COLO829 (cell line): ENCODE results near the gene MMD2.
"Not testable (repeated sequence)": the region's sequence is repeated elsewhere in the genome, so short reads cannot be mapped to it uniquely, and the experiment has no call there.

Experiments used
- DNase-seq: peaks from one replicate; pipeline ENCODE4 v3.0.0; 2012; ENCODE audit warnings: low spot score

MMD2 gene, protein sequence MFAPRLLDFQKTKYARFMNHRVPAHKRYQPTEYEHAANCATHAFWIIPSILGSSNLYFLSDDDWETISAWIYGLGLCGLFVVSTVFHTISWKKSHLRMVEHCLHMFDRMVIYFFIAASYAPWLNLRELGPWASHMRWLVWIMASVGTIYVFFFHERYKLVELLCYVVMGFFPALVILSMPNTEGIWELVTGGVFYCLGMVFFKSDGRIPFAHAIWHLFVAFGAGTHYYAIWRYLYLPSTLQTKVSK

DNA sequence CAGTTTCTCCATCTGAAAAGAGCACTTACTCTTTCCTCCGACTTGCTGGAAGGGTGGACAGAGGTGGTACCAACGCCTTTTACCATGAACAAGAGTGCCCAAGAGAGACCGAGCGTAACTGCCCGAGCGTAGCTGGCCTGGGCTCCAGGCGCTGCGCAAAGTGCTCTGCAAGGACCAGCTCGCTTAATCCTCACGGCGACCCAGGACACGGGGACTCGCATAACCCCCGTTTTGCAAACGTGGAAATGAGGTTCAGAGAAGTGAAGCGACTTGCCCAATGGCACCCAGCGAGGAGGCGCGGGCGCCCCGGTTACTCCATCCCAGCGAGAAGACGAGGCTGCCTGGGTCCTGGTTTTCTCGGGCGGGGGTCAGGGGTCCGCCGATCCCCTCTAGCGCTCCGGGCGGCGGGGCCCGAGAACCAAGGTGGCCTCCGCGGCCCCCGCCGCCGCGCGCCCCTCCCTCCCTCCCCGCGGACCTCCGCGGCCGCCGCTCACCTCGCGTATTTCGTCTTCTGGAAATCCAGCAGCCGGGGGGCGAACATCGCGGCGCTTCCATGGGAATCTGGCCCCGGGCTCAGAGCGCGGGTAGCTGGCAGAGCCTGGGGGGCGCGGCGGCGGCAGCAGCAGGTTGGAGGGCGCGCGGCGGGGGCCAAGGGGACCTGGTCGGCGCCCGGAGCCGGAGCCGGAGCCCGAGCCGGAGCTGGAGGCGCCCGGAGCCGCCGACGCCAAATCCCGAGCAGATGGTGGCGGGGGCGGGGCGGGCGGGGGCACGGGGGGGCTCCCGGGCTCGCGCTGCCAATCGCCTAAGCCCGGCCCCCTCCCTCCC, at the start of gene MMD2:
MMD2 (minus strand) TSS at position 711 of the 825 bp plus-strand sequence; CDS start at position 541, 170 bp downstream.
- no peak for DNase-seq

DNA sequence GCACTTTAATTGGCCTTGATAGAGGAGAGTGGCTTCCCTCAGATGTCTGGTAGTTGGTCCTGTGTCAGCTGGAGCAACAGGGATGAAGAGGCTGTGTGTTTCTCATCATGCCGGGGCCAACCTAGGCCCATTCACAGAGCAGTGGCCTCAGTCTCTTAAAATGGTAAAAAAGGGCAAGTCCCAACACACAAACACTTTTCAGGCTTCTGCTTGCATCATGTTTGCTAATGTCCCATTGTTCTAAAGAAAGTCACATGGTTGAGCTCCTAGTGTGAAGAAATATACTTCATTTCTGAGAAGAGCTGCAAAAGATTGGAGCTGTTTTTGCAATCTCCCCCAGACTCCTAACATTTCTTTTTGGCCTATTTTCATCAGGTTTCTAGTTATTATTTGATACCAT, 46.1 kb upstream of the MMD2 start:
- no peak for DNase-seq

DNA sequence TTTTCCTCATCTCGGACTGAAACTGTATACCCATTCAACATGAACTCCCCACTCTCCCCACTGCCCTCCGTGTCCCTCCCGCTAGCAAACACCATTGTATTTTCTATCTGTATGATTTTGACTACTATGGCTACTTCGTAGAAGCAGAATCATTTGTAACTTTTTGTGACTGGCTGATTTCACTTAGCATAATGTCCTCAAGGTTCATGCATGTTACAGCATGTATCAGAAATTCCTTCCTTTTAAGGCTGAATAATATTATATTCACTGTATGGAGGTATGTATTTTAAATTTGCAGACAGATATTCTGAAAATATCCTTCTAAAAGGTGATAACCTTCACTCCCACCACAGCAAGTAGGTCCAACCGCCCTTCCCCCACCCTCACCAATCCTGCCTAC, 42.9 kb upstream of the MMD2 start:
- no peak for DNase-seq

- DNase-seq = no peak
Observed at GRCh38 chr7:5001003-5001402, 42.0 kb upstream of the MMD2 start.

DNA sequence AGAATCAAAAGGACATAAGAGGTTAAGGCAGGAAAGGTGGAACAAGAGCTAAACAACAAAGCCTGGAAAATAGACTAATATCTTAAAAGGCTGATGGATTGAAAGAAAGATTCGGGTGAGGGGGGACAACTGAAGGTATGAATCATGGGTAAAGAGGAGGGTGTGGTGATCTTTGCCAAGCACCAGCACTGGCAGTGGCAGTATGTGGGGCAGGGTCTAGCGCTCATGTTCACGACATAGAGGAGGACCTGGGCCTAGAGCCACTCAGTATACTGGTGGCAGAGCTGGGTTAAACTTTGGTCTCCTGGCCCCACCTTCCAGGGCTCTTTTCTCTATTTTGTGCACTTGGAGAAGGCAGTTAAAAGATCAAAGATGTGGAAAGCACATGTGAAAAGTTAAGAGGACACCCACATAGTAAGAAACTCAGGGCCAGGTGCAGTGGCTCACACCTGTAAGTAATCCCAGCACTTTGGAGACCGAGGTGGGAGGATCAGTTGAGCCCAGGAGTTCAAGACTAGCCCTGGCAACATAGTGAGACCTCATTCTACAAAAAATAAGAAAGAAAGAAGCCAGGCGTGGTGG, 40.5 kb upstream of the MMD2 start:
- DNase-seq = no peak

GRCh38 chr7:4998910-4999309, 39.9 kb upstream of the MMD2 start:
- no peak for DNase-seq

DNA sequence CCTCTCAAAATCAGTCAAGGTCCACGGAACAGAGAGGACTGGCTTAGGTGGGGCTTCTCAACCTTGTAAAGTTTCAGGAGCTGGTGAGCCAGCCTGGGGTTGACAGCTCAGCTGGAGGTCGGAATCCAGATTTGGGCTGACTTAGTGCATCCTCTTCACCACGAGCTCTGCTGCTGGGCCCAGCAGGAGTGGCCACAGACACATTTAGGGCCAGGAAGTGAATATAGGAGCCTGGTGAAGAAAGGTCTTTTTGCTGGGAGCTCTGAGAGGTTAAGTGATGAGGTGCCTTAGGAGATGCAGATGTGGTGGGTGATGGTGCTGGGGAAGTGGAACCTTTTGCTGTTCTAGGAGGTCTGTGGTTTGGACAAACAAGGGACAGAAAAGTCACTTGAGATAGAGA, 39.3 kb upstream of the MMD2 start:
- no peak for DNase-seq

- no peak for DNase-seq
Observed at GRCh38 chr7:4996696-4997222, 37.8 kb upstream of the MMD2 start.

DNA sequence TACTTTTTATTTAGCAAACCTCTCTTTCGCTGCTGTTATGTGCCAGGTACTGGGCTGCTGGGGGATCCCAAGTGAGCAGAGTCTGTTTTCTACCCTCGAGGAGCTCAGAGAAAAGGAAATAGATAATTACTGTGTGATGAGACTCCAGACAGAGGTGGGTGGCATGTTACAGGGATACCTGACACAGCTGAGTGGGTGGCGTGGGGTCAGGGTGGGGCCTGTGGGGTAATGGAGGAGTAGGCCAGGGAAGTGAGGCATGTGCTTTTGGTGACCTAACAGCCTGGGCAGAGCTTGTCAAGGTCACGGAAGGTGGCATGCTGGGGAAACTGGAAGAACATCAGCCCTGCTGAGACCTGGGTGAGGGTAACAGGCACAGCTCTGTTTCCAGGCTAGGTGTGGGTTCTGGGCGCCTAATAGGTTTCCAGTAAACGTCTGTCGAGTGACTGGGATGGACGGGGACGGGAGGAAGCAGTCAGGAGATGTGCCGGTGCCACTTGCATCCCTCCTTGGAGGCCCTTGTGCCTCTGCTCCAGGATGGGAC, 36.5 kb upstream of the MMD2 start:
- no peak for DNase-seq

- no peak for DNase-seq
Observed at GRCh38 chr7:4993471-4993870, 34.5 kb upstream of the MMD2 start.

DNA sequence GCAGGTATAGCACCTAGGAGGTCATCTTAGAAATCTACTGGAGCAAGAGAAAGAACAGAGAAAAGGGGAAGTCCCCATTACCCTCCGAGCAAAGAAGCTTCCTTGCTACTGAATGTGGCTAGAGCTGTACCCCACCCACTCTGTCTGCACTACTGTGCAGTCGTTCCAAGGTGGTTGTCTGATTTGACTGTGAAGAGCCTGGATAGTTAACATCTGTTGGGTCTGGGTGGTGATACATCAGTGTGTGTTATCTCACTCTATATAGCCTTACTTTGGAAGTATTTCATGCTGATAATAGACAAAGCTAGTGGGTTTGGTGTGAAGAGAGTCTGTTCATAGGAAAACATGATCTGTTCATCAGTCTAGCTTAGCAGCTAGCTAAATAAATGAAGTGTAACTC, 23.8 kb upstream of the MMD2 start:
- not testable (repeated sequence) for DNase-seq

DNA sequence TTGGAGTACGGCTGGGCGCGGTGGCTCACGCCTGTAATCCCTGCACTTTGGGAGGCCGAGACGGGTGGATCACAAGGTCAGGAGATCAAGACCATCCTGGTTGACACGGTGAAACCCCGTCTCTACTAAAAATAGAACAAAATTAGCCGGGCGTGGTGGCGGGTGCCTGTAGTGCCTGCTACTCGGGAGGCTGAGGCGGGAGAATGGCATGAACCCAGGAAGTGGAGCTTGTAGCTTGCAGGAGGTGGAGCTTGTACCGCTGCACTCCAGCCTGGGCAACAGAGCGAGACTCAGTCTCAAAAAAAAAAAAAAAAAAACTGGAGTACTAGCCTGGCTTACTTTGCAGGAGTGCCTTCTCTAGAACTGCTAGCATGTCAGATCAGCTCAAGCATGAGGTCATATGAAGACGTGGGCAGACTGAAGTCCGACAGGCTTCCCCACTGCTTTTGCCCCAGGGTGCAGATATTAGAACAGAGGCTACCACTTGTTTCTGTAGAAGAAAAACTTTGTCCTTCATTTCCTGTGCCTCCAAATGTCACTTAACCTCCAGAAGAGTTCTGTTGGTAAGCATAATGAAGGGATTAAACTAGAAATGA, 22.4 kb upstream of the MMD2 start:
- peak; percentile 53 for DNase-seq

GRCh38 chr7:4975626-4976025, 16.6 kb upstream of the MMD2 start:
- not testable (repeated sequence) for DNase-seq

DNA sequence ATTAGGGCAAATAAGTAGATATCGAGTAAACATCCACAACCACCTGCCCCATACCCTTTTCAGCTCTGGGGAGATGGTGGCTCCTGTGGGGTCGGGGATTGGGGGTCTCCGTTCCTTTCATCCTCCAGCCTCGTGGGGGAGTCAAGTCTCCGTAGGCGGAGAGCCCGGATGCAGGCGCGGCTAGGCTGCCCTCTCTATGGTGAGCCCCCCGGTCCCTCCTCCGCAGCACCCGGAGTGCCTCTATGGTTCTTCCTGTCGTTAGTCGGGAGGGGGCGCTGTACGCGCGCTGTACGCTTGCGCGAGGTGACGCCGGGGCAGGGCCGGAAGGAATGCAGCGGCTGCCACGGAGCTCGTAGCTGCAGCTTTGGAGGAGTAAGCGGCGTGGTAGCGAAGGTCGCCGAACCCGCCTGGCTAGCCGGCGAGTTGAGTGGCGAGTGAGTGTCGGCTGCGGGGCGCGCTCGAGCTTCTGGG, 14.8 kb upstream of the MMD2 start:
- DNase-seq = peak; percentile 67

DNA sequence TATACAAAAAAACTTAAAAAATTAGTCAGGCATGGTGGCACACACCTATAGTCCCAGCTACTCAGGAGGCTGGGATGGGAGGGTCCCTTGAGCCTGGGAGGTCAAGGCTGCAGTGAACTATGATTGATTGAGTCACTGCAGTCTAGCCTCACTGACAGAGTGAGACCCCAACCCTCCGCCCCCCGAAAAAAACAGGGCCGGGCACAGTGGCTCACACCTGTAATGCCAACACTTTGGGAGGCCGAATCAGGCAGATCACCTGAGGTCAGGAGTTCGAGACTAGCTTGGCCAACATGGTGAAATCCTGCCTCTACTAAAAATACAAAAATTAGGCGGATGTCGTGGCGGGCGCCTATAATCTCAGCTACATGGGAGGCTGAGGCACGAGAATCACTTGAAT, 13.5 kb upstream of the MMD2 start:
- DNase-seq = not testable (repeated sequence)

GRCh38 chr7:4965295-4966022, 6.5 kb upstream of the MMD2 start:
- DNase-seq = no peak

DNA sequence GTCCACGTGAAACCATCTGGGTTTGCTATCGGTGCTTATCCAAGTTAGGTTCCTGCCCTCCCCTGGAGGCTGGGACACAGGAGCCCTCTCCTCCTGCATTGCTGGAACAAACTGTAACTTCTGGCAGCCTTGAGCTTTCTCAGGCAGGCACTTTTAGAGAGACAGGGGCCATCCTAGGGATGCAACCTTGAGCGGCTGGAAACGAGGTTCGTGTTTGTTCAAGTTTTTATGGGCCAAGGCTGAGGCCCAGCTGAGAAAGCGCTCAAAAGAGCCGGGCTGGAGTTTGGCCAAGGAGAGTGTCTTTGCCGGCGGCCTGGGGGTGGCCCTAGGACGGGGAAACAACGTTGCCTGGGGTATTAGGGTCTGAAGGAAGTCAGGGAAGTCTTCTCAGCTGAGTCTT, 5.5 kb upstream of the MMD2 start:
- no peak for DNase-seq

DNA sequence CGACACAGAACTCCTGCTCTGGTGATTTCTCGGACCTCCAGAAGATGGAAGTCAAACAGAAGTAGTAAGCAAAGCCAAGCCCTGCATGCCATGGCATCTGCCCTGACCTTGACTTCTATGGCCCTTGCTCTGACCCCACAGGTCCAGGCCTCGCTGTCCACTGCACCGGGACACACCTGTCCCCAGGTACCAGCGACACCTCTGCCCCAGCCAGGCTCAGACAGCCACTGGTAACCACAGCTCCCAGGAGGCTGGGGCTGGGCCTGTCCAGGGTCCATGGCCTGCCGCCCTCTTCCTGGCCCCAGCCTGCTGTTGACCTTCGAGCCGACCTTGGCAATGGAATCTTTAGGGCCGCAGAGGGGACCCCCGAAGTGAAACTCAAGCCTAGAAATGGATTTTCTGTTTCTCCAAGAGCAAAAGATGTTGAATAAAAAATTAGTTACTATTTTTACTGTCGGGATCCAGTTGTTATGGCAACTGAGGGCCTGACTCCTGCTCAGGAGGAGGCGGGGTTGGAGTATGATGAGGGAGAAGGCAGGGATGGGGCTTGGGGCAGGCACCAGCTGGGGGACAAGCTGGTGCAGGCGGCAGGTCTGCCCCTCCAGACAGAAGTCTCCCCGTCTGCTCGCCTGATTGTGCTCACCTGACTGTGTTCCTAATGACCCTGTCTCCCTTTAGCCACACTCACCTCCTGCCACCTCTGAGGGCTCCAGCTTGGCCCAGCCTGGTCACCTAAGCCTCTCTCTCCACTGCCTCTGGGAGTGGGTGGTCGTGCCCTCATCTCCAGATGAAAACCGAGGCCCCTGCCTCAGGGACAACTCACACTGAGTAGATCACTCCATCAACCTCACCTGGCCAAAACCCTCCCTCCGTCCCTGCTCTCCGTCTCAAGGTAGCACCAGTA, 4.1 kb upstream of the MMD2 start:
- no peak for DNase-seq

GRCh38 chr7:4960363-4960762, 1.4 kb upstream of the MMD2 start:
- DNase-seq = no peak

DNA sequence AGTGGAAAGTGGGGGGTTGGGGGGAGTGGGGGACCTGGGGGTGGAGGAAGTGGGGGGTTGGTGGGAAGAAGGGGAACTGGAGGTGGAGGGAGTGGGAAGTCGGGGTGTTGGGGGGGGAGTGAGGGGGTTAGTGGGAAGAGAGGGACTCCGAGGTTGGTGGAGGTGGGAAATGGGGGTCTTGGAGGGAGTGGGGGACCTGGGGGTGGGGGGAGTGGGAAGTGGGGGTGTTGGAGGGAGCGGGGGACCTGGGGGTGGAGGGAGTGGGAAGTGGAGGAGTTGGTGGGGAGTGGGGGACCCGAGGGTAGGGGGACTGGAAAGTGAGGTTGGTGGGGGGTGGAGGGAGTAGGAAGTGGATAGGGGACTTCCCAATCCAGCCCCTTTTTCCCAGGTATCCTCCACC, 906 bp upstream of the MMD2 start:
- DNase-seq = no peak
